WTC11 (cell line): ENCODE measurements around the gene CDS1. TPM values are rescaled to one million over a fixed set of nuclear protein-coding genes. Genes with fewer than 3 reads are reported as not detected.

Source experiments
- ATAC-seq: fragments of 200-7000 bp; cut with Tn5 transposase; 2 replicates; pipeline ENCODE4 v1.10.0; 2021; ENCODE audit warnings: mild to moderate bottlenecking, moderate library complexity
- CTCF ChIA-PET: fragments of 300-600 bp; sonication (Branson Sonifier 250); formaldehyde crosslinking; loops from one replicate; lab custom pipeline; 2021; ENCODE audit warnings: antibody characterized with exemption; lab: Charles Lee
- POLR2A ChIA-PET: fragments of 350-600 bp; sonication (Branson Sonifier 250); formaldehyde crosslinking; loops from one replicate; lab custom pipeline; 2021; ENCODE audit warnings: antibody characterized with exemption; lab: Charles Lee
- DNase-seq: peaks from one replicate; pipeline ENCODE4 v3.0.0; 2021; ENCODE audit warnings: low spot score
- H3K27ac Mint-ChIP-seq: 2 replicates; pipeline ENCODE4 v1.8.0; 2021; ENCODE audit warnings: mixed read lengths
- H3K27me3 Mint-ChIP-seq: 2 replicates; pipeline ENCODE4 v1.8.0; 2021; ENCODE audit warnings: low read depth, mild to moderate bottlenecking, moderate library complexity, mixed read lengths
- H3K36me3 Mint-ChIP-seq: 2 replicates; pipeline ENCODE4 v1.8.0; 2021; ENCODE audit warnings: mixed read lengths
- H3K4me1 Mint-ChIP-seq: 2 replicates; pipeline ENCODE4 v1.8.0; 2022; ENCODE audit warnings: mixed read lengths
- H3K4me3 Mint-ChIP-seq: 2 replicates; pipeline ENCODE4 v1.8.0; 2021; ENCODE audit warnings: mild to moderate bottlenecking, moderate library complexity, mixed read lengths
- H3K9me3 Mint-ChIP-seq: 2 replicates; pipeline ENCODE4 v1.8.0; 2021; ENCODE audit warnings: mixed read lengths
- ATF1 ChIP-seq: sonication (generic); formaldehyde crosslinking; IDR thresholded peaks from 2 replicates; pipeline ENCODE4 v1.8.1; 2023; ENCODE audit warnings: mild to moderate bottlenecking, moderate library complexity, missing genetic modification reagents
- FOXJ3 ChIP-seq: sonication (generic); formaldehyde crosslinking; IDR thresholded peaks from 2 replicates; pipeline ENCODE4 v1.9.0; 2021; ENCODE audit warnings: missing genetic modification reagents, mild to moderate bottlenecking, borderline replicate concordance
- GRHL2 ChIP-seq: fragments of 250-450 bp; sonication (Bioruptor Pico); IDR thresholded peaks from 2 replicates; pipeline ENCODE4 v1.8.0; 2022; ENCODE audit warnings: mild to moderate bottlenecking, moderate library complexity; ENCODE audit not compliant: insufficient replicate concordance, severe bottlenecking
- HMGA2 ChIP-seq: fragments of 250-450 bp; sonication (Bioruptor Pico); IDR thresholded peaks from 2 replicates; pipeline ENCODE4 v1.4.0; 2021; ENCODE audit warnings: mild to moderate bottlenecking, moderate library complexity
- IRF2 ChIP-seq: sonication (generic); formaldehyde crosslinking; IDR thresholded peaks from 2 replicates; pipeline ENCODE4 v1.8.0; 2022; ENCODE audit warnings: low read depth, missing genetic modification reagents, borderline replicate concordance
- JAZF1 ChIP-seq: fragments of 250-450 bp; sonication (Bioruptor Pico); IDR thresholded peaks from 2 replicates; pipeline ENCODE4 v1.9.0; 2021; ENCODE audit warnings: moderate library complexity, mild to moderate bottlenecking, inconsistent platforms
- NR2C2 ChIP-seq: sonication (generic); formaldehyde crosslinking; IDR thresholded peaks from 2 replicates; pipeline ENCODE4 v1.8.0; 2022; ENCODE audit warnings: mild to moderate bottlenecking, missing genetic modification reagents
- RELA ChIP-seq: sonication (generic); formaldehyde crosslinking; IDR thresholded peaks from 2 replicates; pipeline ENCODE4 v1.8.1; 2022; ENCODE audit warnings: missing genetic modification reagents, mild to moderate bottlenecking, borderline replicate concordance
- RORB ChIP-seq: fragments of 250-450 bp; sonication (Bioruptor Pico); IDR thresholded peaks from 2 replicates; pipeline ENCODE4 v1.9.0; 2021; ENCODE audit warnings: mild to moderate bottlenecking
- ZBTB21 ChIP-seq: sonication (generic); formaldehyde crosslinking; IDR thresholded peaks from 2 replicates; pipeline ENCODE4 v1.8.1; 2023; ENCODE audit warnings: mild to moderate bottlenecking, missing genetic modification reagents, borderline replicate concordance
- ZNF671 ChIP-seq: fragments of 250-450 bp; sonication (Bioruptor Pico); IDR thresholded peaks from 2 replicates; pipeline ENCODE4 v1.8.0; 2021; ENCODE audit warnings: mild to moderate bottlenecking
- total RNA-seq: library from RNA; stranded (reverse); gene quantifications from 3 replicates; pipeline ENCODE4 v1.2.3, GENCODE V29; 2021
- TF ChIP-seq, protein P1 (sequence below): sonication (generic); formaldehyde crosslinking; IDR thresholded peaks from 2 replicates; pipeline ENCODE4 v1.8.0; 2023; ENCODE audit warnings: missing genetic modification reagents
- TF ChIP-seq, protein P2 (sequence below): sonication (generic); formaldehyde crosslinking; IDR thresholded peaks from 2 replicates; pipeline ENCODE4 v1.8.1; 2022; ENCODE audit warnings: low read depth, mild to moderate bottlenecking, moderate library complexity, missing genetic modification reagents, borderline replicate concordance
- TF ChIP-seq, protein P3 (sequence below): sonication (generic); formaldehyde crosslinking; conservative IDR thresholded peaks from 2 replicates; pipeline ENCODE4 v1.8.1; 2022; ENCODE audit warnings: mild to moderate bottlenecking, missing genetic modification reagents
- TF ChIP-seq, protein P4 (sequence below): fragments of 250-450 bp; sonication (Bioruptor Pico); IDR thresholded peaks from 2 replicates; pipeline ENCODE4 v1.9.0; 2021; ENCODE audit warnings: moderate library complexity, mild to moderate bottlenecking, inconsistent platforms, borderline replicate concordance
- TF ChIP-seq, protein P5 (sequence below): sonication (generic); formaldehyde crosslinking; IDR thresholded peaks from 2 replicates; pipeline ENCODE4 v1.8.1; 2023; ENCODE audit warnings: mild to moderate bottlenecking, missing genetic modification reagents, moderate library complexity
- TF ChIP-seq, protein P6 (sequence below): sonication (generic); formaldehyde crosslinking; IDR thresholded peaks from 2 replicates; pipeline ENCODE4 v1.8.1; 2022; ENCODE audit warnings: mild to moderate bottlenecking, missing genetic modification reagents, moderate library complexity, borderline replicate concordance
- TF ChIP-seq, protein P7 (sequence below): sonication (generic); formaldehyde crosslinking; IDR thresholded peaks from 2 replicates; pipeline ENCODE4 v1.8.0; 2022; ENCODE audit warnings: missing genetic modification reagents
- TF ChIP-seq, protein P8 (sequence below): sonication (generic); formaldehyde crosslinking; IDR thresholded peaks from 2 replicates; pipeline ENCODE4 v1.8.0; 2023; ENCODE audit warnings: mild to moderate bottlenecking, missing genetic modification reagents

Gene CDS1
- total RNA-seq, 1 experiment from 2014 or later = 18.3 TPM

DNA sequence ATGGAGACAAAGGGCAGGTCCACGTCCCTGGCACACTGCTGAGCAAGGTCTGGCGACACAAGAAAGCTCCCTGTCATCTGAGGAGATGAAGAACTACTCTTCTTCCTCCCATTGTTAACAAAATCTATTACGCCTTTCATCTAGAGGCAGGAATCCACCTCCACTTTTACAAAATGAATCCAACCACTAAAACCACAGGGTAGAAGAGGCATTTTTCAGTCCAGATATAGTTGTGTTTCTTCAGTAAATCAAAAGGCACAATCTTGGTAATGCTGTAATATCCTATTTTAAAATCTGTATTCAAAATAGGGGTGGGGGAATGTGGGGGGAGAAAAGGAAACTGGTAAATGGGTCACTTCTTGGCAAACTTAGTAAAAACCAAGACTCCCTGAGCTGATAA lies 101.4 kb downstream of the CDS1 start (continued):
- no peak for TF ChIP-seq IRF2
- TF ChIP-seq, protein P1, sequence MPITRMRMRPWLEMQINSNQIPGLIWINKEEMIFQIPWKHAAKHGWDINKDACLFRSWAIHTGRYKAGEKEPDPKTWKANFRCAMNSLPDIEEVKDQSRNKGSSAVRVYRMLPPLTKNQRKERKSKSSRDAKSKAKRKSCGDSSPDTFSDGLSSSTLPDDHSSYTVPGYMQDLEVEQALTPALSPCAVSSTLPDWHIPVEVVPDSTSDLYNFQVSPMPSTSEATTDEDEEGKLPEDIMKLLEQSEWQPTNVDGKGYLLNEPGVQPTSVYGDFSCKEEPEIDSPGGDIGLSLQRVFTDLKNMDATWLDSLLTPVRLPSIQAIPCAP = no peak
- TF ChIP-seq JAZF1 (CRISPR knock-in tag) = no peak
- TF ChIP-seq FOXJ3 (CRISPR knock-in tag) = no peak
- TF ChIP-seq, protein P2, sequence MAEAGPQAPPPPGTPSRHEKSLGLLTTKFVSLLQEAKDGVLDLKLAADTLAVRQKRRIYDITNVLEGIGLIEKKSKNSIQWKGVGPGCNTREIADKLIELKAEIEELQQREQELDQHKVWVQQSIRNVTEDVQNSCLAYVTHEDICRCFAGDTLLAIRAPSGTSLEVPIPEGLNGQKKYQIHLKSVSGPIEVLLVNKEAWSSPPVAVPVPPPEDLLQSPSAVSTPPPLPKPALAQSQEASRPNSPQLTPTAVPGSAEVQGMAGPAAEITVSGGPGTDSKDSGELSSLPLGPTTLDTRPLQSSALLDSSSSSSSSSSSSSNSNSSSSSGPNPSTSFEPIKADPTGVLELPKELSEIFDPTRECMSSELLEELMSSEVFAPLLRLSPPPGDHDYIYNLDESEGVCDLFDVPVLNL (CRISPR knock-in tag) = no peak
- TF ChIP-seq NR2C2 (CRISPR knock-in tag) = no peak
- TF ChIP-seq, protein P3, sequence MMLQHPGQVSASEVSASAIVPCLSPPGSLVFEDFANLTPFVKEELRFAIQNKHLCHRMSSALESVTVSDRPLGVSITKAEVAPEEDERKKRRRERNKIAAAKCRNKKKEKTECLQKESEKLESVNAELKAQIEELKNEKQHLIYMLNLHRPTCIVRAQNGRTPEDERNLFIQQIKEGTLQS (CRISPR knock-in tag) = no peak
- no peak for TF ChIP-seq ZNF671 (CRISPR knock-in tag)
- TF ChIP-seq RELA = no peak

DNA sequence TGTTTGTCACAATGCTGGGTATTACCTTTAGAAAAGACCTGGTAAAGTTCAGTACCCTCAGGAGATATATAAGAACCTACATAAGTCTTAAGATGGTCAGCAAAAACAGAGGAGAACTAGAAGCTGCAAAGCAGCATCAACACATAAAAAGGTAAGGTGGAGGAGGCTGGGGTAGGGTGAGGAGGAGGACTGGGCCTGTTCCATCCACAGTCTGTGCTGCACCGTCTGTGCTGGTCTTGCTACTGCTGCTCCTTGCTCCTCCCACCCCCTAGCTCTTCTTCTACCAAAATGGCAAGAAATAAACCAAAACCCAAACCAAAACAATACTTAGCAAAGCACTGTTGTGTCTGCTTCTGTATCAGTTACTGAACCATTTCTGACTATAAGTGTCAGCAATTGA lies 102.2 kb downstream of the CDS1 start:
- DNase-seq = no peak
- TF ChIP-seq ATF1 (CRISPR knock-in tag) = no peak
- TF ChIP-seq, all 79 proteins: peak for 0
- ChIA-PET POLR2A (no interaction called here), CTCF (no interaction called here)
- Mint-ChIP-seq H3K9me3 (no peaks in the 10 kb centered on the region), H3K36me3 (peaks cover 43% of the 10 kb centered on the region), H3K4me1 (peaks cover 15% of the 10 kb centered on the region), H3K4me3 (no peak overlapping the region), H3K27ac (no peak overlapping the region), H3K27me3 (no peaks in the 10 kb centered on the region)
- no peak for ATAC-seq

DNA sequence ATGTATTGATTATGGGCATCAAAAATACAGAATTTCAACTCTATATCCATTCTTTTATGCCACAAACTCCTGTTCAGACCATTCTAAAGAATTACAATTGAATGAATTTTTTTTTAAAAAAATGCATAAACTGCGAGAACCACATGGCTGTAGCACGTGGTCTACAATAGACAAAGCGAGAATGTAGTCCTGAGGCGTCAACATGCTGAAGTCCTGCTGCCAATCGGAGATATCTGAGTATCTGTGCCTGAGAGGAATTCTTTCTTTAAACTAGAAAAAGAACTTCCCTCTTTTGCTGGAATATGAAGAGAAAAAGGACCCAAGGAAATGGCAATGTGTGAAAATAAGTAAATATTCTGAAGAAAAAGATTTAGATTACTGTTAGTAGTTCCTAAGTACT lies 105.7 kb downstream of the CDS1 start:
- Mint-ChIP-seq H3K9me3 (no peaks in the 10 kb centered on the region), H3K36me3 (peaks cover 43% of the 10 kb centered on the region), H3K27me3 (no peaks in the 10 kb centered on the region), H3K4me3 (no peak overlapping the region), H3K27ac (no peak overlapping the region), H3K4me1 (peaks cover 8% of the 10 kb centered on the region)
- ChIA-PET CTCF (no interaction called here), POLR2A (no interaction called here)
- TF ChIP-seq RELA (no peak), HMGA2 (no peak)
- TF ChIP-seq, protein P4, sequence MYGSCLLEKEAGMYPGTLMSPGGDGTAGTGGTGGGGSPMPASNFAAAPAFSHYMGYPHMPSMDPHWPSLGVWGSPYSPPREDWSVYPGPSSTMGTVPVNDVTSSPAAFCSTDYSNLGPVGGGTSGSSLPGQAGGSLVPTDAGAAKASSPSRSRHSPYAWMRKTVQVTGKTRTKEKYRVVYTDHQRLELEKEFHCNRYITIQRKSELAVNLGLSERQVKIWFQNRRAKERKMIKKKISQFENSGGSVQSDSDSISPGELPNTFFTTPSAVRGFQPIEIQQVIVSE (CRISPR knock-in tag) = no peak
- TF ChIP-seq, protein P5, sequence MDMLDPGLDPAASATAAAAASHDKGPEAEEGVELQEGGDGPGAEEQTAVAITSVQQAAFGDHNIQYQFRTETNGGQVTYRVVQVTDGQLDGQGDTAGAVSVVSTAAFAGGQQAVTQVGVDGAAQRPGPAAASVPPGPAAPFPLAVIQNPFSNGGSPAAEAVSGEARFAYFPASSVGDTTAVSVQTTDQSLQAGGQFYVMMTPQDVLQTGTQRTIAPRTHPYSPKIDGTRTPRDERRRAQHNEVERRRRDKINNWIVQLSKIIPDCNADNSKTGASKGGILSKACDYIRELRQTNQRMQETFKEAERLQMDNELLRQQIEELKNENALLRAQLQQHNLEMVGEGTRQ = no peak
- TF ChIP-seq, protein P6, sequence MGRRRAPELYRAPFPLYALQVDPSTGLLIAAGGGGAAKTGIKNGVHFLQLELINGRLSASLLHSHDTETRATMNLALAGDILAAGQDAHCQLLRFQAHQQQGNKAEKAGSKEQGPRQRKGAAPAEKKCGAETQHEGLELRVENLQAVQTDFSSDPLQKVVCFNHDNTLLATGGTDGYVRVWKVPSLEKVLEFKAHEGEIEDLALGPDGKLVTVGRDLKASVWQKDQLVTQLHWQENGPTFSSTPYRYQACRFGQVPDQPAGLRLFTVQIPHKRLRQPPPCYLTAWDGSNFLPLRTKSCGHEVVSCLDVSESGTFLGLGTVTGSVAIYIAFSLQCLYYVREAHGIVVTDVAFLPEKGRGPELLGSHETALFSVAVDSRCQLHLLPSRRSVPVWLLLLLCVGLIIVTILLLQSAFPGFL (CRISPR knock-in tag) = no peak
- no peak for DNase-seq
- no peak for ATAC-seq

DNA sequence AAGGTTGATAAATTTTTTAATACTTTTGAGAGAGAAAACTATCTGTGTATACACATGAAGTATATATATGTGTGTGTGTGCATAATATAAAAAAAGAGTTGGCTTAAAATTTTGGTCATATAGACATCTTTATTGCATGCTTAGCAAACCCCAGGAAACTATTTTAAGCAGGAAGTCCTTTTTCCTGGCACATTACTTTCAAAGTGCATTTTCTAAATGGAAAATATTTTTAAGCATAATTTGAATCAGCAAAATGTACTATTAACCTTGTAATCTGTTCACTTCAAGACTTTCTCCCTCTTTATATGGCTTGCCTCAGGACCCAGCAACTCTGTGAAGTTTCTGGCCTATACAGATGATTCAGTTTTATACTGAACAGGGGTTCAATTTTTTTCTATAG lies 106.3 kb downstream of the CDS1 start:
- no peak overlapping the region for H3K27ac Mint-ChIP-seq
- TF ChIP-seq, protein P7, sequence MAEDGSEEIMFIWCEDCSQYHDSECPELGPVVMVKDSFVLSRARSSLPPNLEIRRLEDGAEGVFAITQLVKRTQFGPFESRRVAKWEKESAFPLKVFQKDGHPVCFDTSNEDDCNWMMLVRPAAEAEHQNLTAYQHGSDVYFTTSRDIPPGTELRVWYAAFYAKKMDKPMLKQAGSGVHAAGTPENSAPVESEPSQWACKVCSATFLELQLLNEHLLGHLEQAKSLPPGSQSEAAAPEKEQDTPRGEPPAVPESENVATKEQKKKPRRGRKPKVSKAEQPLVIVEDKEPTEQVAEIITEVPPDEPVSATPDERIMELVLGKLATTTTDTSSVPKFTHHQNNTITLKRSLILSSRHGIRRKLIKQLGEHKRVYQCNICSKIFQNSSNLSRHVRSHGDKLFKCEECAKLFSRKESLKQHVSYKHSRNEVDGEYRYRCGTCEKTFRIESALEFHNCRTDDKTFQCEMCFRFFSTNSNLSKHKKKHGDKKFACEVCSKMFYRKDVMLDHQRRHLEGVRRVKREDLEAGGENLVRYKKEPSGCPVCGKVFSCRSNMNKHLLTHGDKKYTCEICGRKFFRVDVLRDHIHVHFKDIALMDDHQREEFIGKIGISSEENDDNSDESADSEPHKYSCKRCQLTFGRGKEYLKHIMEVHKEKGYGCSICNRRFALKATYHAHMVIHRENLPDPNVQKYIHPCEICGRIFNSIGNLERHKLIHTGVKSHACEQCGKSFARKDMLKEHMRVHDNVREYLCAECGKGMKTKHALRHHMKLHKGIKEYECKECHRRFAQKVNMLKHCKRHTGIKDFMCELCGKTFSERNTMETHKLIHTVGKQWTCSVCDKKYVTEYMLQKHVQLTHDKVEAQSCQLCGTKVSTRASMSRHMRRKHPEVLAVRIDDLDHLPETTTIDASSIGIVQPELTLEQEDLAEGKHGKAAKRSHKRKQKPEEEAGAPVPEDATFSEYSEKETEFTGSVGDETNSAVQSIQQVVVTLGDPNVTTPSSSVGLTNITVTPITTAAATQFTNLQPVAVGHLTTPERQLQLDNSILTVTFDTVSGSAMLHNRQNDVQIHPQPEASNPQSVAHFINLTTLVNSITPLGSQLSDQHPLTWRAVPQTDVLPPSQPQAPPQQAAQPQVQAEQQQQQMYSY (CRISPR knock-in tag) = no peak
- TF ChIP-seq, protein P8, sequence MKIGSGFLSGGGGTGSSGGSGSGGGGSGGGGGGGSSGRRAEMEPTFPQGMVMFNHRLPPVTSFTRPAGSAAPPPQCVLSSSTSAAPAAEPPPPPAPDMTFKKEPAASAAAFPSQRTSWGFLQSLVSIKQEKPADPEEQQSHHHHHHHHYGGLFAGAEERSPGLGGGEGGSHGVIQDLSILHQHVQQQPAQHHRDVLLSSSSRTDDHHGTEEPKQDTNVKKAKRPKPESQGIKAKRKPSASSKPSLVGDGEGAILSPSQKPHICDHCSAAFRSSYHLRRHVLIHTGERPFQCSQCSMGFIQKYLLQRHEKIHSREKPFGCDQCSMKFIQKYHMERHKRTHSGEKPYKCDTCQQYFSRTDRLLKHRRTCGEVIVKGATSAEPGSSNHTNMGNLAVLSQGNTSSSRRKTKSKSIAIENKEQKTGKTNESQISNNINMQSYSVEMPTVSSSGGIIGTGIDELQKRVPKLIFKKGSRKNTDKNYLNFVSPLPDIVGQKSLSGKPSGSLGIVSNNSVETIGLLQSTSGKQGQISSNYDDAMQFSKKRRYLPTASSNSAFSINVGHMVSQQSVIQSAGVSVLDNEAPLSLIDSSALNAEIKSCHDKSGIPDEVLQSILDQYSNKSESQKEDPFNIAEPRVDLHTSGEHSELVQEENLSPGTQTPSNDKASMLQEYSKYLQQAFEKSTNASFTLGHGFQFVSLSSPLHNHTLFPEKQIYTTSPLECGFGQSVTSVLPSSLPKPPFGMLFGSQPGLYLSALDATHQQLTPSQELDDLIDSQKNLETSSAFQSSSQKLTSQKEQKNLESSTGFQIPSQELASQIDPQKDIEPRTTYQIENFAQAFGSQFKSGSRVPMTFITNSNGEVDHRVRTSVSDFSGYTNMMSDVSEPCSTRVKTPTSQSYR = no peak
- TF ChIP-seq GRHL2 (CRISPR knock-in tag) (no peak), RORB (no peak), ZBTB21 (CRISPR knock-in tag) (no peak)

More for the DNA sequence above, 106.3 kb downstream of the CDS1 start:
- no peak for ATAC-seq
- peaks cover 41% of the 10 kb centered on the region for H3K36me3 Mint-ChIP-seq
- peaks cover 8% of the 10 kb centered on the region for H3K4me1 Mint-ChIP-seq
- ChIA-PET CTCF (no interaction called here), POLR2A (no interaction called here)
- no peaks in the 10 kb centered on the region for H3K27me3 Mint-ChIP-seq
- DNase-seq = no peak
- no peak overlapping the region for H3K4me3 Mint-ChIP-seq
- no peaks in the 10 kb centered on the region for H3K9me3 Mint-ChIP-seq
